ENCODE results near the gene SEMA3B.

The SEMA3B gene

GRCh38 chr3:50318163-50318562, 49.2 kb downstream of the SEMA3B start:
- DNase-seq (ENCODE audit: low read depth) = no peak
- no peak overlapping the region for H3K4me3 ChIP-seq (ENCODE audit: low read length)
- TF ChIP-seq, protein P1, sequence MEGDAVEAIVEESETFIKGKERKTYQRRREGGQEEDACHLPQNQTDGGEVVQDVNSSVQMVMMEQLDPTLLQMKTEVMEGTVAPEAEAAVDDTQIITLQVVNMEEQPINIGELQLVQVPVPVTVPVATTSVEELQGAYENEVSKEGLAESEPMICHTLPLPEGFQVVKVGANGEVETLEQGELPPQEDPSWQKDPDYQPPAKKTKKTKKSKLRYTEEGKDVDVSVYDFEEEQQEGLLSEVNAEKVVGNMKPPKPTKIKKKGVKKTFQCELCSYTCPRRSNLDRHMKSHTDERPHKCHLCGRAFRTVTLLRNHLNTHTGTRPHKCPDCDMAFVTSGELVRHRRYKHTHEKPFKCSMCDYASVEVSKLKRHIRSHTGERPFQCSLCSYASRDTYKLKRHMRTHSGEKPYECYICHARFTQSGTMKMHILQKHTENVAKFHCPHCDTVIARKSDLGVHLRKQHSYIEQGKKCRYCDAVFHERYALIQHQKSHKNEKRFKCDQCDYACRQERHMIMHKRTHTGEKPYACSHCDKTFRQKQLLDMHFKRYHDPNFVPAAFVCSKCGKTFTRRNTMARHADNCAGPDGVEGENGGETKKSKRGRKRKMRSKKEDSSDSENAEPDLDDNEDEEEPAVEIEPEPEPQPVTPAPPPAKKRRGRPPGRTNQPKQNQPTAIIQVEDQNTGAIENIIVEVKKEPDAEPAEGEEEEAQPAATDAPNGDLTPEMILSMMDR (conservative IDR thresholded peaks at IDR 0.05; ENCODE audit: low read length) = no peak

- no peak for DNase-seq (ENCODE audit: low read depth)
- H3K4me3 ChIP-seq (ENCODE audit: low read length) = no peak overlapping the region
- TF ChIP-seq, protein P1 (conservative IDR thresholded peaks at IDR 0.05; ENCODE audit: low read length) = no peak
These were observed 49.7 kb downstream of the SEMA3B start for GRCh38 chr3:50318615-50319014.

DNA sequence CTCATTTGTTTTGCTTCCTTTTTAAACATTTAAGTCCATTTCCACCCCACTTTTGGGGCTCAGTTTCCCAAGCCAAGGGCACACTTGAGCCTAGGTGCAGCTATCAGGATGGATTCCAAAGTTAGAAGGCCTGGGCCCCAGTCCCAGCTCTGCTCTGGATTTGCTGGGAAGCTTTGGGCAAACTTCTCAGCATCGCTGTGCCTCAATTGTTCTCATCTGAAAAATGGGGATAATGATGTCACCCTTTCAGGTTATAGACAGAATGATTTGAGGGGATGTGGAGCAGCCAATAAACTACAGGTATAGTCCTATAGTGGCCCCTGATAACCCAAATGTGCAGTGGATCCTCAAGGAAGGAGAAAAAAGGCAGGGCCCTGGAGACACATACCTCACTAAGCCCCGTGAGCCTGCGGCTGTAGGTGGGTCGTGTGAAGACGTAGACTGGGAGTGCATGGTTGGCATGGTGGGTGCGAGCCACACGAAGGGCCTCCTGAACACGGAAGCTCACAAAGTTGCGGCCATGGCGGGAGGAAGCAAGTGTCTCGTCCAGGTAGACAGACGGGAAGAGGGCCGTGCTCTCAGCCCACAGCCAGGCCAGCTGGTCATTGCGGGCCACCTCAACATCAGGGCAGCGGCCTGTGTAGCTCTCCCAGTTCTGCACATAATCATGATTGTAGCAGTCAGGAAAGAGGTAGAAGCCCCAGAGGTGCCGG, 50.4 kb downstream of the SEMA3B start:
- DNase-seq (ENCODE audit: low read depth) = no peak
- no peak overlapping the region for H3K4me3 ChIP-seq (ENCODE audit: low read length)
- TF ChIP-seq, protein P1 (conservative IDR thresholded peaks at IDR 0.05; ENCODE audit: low read length) = no peak

DNA sequence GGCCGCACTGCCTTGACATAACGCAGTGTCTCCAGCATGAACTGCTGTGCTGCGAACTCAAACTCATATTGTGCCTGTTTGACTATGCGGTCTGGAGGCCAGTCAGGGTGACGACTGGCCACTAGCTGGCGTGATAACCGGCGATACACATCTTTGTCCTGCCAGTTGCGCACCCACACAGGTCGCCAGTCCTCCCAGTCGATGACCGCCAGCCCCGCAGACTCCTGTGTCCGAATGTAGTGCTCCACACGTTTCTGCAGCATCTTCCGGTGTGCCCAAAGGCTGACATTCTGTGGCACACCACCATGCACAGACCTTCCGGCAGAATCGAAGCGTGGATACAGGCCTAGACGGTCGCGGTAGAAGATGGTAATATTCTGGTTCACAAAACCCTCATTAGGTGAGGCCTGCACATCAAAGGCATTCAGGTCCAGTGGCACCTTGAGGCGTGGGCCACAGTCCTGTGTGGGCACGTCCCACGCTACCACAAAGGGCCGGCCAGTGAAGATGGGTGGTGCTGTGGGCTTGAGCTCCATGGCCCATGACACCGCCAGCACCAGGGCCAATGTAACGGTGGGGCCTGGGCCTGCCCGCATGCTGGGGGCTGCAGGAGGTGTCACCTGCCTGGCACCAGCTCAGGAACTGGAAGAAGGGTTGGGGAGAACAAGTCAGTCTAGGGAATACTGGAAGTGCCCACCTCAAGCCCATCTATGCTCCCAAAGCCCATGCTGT, 51.1 kb downstream of the SEMA3B start:
- no peak for DNase-seq (ENCODE audit: low read depth)
- TF ChIP-seq, protein P1 (conservative IDR thresholded peaks at IDR 0.05; ENCODE audit: low read length) = no peak
- peak overlapping the region; percentile 71 for H3K4me3 ChIP-seq (ENCODE audit: low read length)

DNA sequence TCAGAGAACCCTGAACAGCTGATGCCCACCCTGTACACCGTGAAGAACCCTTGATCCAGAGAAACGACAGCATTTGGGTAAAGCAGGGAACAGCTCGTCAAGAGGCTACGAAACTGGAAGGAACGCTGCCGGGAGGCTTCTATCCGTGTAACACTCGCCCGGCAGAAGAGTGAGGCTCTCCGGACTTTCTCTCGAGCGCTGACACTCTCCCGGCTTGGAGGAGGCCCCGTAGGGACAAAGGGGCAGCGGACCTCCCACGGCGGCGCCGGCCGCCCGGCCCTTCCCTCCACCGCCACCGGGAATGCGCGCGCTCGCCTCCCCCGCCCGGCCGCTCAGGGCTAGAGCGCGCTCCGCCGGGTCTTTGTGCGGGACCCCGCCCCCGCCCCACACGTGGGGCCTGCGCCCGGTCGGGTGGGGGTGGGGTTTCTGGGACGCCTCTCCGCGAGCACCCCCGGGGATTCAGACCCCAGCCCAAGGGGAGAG, 51.9 kb downstream of the SEMA3B start:
- TF ChIP-seq, protein P1 (conservative IDR thresholded peaks at IDR 0.05; ENCODE audit: low read length) = no peak
- peak; percentile 50 for DNase-seq (ENCODE audit: low read depth)
- peak overlapping the region; percentile 71 for H3K4me3 ChIP-seq (ENCODE audit: low read length)

GRCh38 chr3:50321336-50322114, 52.6 kb downstream of the SEMA3B start:
- DNase-seq (ENCODE audit: low read depth) = peak; percentile 84
- TF ChIP-seq, protein P1 (conservative IDR thresholded peaks at IDR 0.05; ENCODE audit: low read length) = peak; percentile 42
- H3K4me3 ChIP-seq (ENCODE audit: low read length) = peak overlapping the region; percentile 71
